HG03103 (cell line): ENCODE data around the gene PDK3.

Experiments used
- ATAC-seq: cut with Tn5 transposase; IDR thresholded peaks from one replicate; pipeline ENCODE4 v1.9.1; 2021; ENCODE audit warnings: low read depth; ENCODE audit not compliant: unreplicated experiment

PDK3 gene

GRCh38 chrX:24464836-24465531, at the start of gene PDK3:
TSS of gene PDK3 (plus strand) at chrX:24465286. CDS start at chrX:24465456, 170 bp downstream.
- peak; percentile 93 for ATAC-seq

- no peak for ATAC-seq
These were observed 49.2 kb upstream of the PDK3 start for GRCh38 chrX:24415921-24416320.

- ATAC-seq = no peak
These were observed 41.1 kb upstream of the PDK3 start for GRCh38 chrX:24423960-24424359.

GRCh38 chrX:24424948-24425347, 40.1 kb upstream of the PDK3 start:
- no peak for ATAC-seq

- no peak for ATAC-seq
These were observed 39.3 kb upstream of the PDK3 start for GRCh38 chrX:24425806-24426205.

- ATAC-seq = no peak
These were observed 38.7 kb upstream of the PDK3 start for GRCh38 chrX:24426340-24426913.

- no peak for ATAC-seq
These were observed 38.0 kb upstream of the PDK3 start for GRCh38 chrX:24426921-24427746.

- ATAC-seq = no peak
These were observed 37.4 kb upstream of the PDK3 start for GRCh38 chrX:24427747-24428019.

- no peak for ATAC-seq
These were observed 36.6 kb upstream of the PDK3 start for GRCh38 chrX:24428516-24428915.

- ATAC-seq = no peak
These were observed 30.0 kb upstream of the PDK3 start for GRCh38 chrX:24435060-24435459.

GRCh38 chrX:24443918-24444317, 21.2 kb upstream of the PDK3 start:
- no peak for ATAC-seq

GRCh38 chrX:24444645-24445044, 20.4 kb upstream of the PDK3 start:
- ATAC-seq = no peak

- no peak for ATAC-seq
These were observed 16.3 kb upstream of the PDK3 start for GRCh38 chrX:24448762-24449250.

GRCh38 chrX:24463077-24463476, 2.0 kb upstream of the PDK3 start:
- no peak for ATAC-seq

- no peak for ATAC-seq
These were observed 619 bp upstream of the PDK3 start for GRCh38 chrX:24464498-24464835.

GRCh38 chrX:24465532-24465865, 413 bp downstream of the PDK3 start:
- peak; percentile 3 for ATAC-seq

- no peak for ATAC-seq
These were observed 939 bp downstream of the PDK3 start for GRCh38 chrX:24466025-24466424.

- no peak for ATAC-seq
These were observed 3.2 kb downstream of the PDK3 start for GRCh38 chrX:24468245-24468644.

GRCh38 chrX:24471808-24472207, 6.7 kb downstream of the PDK3 start:
- no peak for ATAC-seq

- no peak for ATAC-seq
These were observed 10.4 kb downstream of the PDK3 start for GRCh38 chrX:24475480-24475879.

GRCh38 chrX:24478509-24478908, 13.4 kb downstream of the PDK3 start:
- no peak for ATAC-seq

- ATAC-seq = peak; percentile 88
These were observed 14.8 kb downstream of the PDK3 start for GRCh38 chrX:24479924-24480323.
